Muscle of arm (tissue), 12 donors: ENCODE results near the gene ANKRD13C. TPM values are rescaled to one million over a fixed set of nuclear protein-coding genes. Genes with fewer than 3 reads are reported as not detected.

Experiments used
- DNase-seq: peaks from one replicate; pipeline ENCODE4 v3.0.0-alpha.2; 2013
- polyA plus RNA-seq, 12 donors: library from polyadenylated mRNA; unstranded; fragments of 120-200 nt; gene quantifications; one replicate each; pipeline ENCODE4 v1.2.1, GENCODE V29; 2013; ENCODE audit not compliant: insufficient read length in 12 of 12

ANKRD13C gene
- polyA plus RNA-seq, 12 donors = 14.3 to 24.1 (median 19.4) TPM; not detected in 1

DNA sequence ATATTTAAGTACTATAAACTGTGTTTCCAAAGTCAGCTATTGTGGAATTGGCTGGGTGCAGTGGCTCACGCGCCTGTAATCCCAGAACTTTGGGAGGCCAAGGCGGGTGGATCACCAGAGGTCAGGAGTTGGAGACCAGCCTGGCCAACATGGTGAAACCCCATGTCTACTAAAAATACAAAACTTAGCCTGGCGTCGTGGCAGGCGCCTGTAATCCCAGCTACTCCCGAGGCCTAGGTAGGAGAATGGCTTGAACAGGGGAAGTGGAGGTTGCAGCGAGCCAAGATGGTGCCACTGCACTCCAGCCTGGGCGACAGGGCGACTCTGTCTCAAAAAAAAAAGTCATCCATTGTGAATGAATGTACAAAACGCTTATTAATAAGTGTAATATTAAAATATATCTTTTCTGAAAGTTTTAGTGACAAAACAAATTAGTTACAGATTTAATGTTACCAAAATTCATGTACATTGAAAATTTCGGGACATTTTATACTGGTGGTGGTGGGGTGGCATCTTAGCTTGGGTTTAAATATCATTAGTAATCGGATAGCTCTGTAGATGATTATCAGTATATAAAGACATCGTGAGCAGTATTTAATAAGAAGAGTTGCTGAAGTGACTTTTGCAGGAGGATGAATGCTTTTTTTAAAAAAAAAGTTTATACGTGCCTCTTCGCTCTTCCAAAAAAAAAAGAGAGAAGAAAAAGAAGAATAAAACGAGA is 133.8 kb downstream of the ANKRD13C start:
- no peak for DNase-seq

DNA sequence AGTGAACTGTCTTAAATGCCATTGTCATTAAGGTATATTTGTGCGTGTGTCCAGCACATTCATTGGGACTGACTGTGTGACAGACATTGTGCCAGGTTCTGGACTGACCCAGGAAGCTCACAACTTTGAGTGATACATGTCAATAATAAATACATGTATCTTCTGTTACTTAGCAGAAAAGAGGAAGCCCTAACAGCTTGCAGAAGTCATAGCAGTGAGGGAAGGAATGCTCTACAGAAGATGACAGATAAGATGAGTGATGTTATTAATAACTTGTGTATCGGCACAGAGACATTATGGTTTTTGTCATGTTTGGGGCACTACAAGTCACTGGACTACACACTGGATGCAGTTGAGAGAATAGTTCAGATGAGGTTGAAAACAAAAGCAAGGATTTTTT is 134.5 kb downstream of the ANKRD13C start:
- DNase-seq = no peak

DNA sequence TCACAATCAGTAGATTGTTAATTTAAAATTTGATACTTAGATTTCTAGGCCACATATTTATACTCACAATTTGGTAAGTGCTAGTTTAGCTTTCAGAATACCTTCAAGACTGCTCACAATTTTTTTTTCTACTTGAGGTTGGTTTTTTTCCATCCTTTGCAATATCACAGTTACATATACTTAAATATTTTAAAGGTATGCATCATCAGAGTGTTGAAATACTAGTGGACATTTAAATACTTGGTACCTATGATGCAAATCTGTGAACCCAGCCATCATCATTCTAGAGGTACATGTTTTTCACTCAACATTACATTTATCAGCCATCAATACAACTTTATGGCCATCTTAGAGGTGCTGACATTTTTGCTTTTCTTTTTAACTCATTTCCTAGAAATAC is 143.0 kb downstream of the ANKRD13C start:
- no peak for DNase-seq

DNA sequence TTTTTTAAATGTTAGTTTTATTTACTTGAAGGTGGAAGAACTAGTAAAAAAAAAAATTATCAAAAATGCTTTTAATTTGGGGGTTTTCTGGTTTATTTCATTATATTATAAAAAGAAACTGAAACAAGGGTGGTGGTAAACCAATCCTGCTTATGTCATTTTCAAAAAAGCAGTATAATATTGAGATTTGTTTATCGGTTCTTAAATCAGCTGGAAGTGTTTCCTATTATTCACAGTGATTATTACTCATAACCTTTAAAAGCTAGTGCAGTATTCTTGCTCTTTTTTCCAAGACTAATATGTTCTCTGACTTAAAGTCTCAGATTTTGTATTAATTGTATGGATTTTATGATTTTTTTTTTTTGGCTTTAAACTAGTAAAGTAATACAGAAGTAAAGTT is 143.7 kb downstream of the ANKRD13C start:
- DNase-seq = no peak

Other genes starting within 250 kb of the ANKRD13C start
- 10 to 100 TPM in 11 of 12 donors, not detected in 1; 13.2 to 22.9 (median 19.2) TPM for gene LRRC40, start 149.1 kb downstream of the ANKRD13C start, polyA plus RNA-seq
- gene SRSF11, start 133.3 kb downstream of the ANKRD13C start, polyA plus RNA-seq = 100 to 1,000 TPM; 127 to 585 (median 215) TPM
- 1 to 10 TPM in 10 of 12 donors, not detected in 2; 1.7 to 3.7 (median 2.2) TPM for gene CTH, start 56.5 kb upstream of the ANKRD13C start, polyA plus RNA-seq